Ammon's horn (tissue), 1 donor: ENCODE data around the gene TPRN.

Source experiments
- DNase-seq: peaks from one replicate; pipeline ENCODE4 v3.0.0-alpha.2; 2016; ENCODE audit warnings: low spot score

Gene TPRN

DNA sequence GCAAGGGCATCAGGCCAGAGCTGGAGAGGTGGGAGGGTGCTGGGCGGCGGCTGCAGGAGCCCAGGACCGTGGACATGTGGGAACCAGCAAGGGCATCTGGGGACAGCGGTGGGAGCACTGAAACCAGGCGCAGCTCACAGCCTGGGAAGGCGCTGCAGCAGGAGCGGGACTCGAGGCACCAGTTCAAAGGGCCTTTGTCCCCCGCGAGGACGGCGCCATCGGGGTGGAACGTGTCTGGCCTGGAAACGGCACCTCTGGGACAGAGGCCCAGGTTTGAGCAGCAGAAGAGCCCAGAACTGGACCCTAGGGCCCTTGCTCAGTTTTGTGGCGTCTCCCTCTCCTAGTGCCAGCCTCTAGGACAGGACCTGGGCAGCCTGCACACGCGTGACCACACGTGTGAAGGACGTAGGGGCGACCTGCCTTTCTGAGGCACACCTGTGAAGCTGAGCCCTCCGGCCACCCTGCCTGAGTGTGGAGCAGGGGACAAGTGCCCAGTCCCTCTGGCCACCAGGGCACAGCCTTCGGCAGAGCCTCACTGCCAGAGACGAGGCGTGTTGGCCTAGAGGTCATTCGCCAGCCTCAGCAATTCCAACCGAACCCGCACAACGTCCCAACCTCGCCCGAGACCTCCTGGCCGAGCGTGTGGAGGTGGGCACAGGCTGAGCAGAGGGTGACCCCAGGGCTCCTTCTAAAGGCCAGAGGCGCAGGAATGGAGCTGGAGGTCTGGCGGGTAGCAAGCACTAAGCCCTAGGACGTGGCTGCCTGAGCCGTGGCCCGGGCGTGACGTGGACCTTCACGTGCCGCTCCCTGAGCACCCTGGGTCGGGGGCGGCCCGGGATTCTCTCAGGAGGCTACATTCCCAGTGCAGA is 26.5 kb downstream of the TPRN start:
- no peak for DNase-seq

DNA sequence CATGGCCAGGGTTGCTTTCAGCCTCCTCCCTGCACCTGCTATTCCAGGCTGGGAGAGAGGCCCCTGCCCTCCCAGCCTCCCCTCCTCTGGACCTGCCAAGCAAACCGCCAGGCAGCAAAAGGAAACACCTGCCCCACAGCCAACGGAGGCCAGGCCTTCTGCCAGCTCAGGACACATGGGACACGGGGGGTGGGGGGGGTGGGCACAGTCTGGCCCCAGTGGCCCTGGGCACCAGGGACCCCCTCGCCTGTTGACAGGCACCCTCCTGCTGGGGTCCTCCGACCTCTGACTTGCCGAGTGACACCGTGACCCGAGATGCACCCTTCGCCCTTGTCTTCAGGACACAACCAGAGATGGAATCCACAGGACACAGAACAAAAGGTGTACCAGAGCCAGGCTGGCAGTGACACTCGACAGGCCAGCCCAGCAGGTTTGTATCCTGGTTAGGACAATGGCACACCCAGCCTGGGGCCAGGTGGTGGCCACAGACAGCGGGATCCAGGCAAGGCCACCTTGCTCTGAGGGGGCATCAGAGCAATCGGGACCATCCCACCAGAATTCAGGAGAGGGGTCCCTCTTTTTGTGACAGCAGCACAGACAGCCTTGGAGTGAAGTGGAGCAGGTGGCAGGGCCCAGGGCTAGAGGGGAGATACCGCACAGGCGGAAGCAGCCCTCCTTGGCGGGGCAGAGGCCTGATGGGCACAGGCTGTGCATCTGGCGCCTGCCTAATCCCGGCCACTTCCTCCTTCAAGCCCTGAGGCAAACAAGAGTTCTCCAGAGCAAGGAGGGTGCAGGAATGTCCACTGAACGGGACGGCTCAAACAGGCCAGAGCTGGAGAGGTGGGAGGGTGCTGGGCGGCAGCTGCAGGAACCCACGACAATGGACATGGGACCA is 27.4 kb downstream of the TPRN start:
- no peak for DNase-seq

DNA sequence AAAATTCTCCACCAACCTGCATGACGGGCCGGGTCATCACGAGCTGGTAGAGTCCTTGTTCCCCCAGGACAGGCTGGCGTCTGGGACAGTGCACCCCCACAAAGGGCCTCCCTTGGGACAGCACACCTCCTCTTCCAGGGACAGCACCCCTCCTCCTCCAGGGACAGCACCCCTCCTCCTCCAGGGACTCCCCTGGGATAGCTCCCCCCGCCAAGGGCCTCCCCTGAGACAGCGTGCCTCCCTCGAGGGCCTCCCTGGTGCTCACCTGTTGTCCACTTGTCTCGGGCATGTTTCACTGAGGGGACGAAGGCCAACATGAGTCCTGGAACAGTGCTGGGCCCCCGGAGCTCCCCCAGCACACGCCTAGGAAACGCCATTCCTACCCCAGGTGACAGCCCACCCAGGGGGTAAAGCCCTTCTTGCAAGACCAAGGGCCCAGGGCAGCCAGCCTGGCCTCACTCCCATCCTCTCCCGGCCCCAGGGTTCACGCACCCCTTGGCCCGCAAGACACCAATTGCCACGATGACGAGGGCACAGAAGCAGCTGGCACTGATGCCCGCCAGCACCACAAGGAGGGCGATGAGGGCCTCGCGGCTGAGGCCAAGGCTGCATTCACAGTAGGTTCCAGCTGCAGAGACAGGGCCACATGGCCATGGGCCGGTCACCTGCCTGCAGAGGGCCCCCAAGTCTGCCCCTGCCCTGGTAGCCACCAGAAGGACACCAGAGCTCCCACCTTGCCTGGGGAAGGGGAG is 29.2 kb downstream of the TPRN start:
- DNase-seq, result no peak

DNA sequence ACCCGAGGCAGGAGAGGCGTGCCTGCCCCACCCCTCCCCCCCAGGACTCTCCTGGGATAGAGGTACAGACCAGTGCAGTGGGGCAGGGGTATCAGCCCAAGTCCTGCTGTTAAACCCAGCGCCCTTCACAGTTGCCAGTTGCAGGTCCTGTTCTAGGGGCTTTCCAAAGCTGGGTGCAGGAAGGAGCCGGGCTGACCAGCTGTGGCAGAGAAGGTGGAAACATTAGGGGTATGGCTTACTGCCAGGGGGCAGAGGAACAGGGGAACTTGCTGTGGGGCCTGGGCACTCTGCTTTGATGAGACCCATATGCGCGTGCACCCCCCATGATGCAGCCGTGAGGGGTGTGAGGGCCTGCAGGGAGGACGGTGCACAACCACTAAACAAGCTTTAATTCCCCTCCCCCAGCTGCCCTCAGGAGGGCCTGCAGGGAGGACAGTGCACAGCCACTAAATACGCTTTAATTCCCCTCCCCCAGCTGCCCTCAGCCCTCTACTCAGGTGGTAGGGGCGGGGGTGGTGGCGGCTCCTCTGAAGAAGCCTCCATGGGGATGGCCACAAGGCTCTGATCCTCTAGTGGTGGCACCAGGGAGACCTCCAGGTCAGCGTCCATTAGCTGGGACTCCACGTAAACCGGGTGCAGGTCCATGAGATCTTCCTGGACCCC is 29.9 kb downstream of the TPRN start:
- no peak for DNase-seq

DNA sequence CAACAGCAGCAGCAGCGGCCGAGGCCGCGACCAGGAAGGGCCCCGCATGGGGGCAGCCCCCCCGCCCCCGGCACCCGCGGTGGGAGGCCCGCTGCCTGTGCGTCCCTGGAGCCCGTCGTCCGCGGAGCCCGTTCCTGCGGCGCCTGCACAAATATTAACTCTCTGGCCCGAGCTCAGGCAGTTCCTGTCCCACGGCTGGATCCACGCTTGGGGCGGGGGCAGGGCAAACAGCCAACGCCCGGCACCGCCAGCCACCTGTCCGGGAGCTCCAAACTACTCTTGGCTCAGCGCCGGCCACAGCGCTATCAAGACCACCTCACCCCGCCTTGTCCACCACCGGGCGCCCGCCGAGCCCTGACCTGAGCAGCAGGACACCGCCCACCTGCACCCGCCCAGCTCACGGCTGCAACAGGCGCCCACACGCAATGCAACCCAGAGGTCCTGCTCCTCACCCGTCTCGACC is 30.6 kb downstream of the TPRN start, which contains the start of gene LRRC26:
Gene LRRC26, minus strand, starts transcription at position 156 of the 463 bp plus-strand sequence. Its CDS starts 108 bp downstream, at position 48.
- no peak for DNase-seq

DNA sequence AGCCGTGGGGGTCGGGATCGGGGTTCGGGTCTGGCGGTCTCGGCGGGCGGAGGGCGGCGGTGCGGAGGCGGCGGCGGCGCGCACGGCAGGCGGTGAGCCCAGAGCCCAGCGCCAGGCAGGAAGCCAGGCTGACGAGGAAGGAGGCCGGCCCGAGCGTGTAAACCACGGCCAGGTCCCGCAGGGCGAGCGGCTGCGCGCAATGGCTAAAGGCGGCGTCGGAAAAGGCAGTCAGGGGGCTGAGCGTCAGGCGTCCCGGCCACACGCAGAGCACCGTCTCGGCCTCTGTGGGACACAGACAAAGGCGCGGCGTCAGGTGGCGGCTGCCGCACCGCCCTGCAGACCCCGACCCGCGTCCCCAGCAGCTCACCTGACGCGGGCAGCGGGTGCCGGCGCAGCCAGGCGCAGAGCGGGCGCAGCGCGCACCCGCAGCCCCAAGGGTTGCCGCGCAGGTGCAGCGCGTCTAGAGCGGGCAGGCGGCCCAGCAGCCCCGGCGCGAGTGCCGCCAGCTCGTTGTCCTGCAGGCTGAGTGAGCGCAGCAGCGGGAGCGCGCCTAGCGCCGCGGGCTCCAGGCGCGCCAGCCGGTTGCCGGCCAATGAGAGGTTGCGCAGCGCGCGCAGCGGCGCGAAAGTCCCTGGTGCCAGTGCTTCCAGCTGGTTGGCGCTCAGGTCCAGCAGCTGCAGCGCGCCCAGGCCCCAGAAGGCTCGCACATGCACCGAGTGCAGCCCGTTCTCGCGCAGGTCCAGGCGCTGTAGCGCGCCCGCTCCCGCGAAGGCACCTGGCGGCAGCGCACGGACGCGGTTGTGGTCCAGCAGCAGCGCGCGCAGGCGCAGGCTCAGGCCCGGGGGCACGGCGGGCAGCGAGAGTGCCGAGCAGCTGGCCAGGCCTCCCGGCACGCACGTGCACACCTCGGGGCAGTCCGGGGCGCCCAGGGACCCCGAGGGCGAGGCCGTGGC is 31.4 kb downstream of the TPRN start:
- DNase-seq, result no peak

DNA sequence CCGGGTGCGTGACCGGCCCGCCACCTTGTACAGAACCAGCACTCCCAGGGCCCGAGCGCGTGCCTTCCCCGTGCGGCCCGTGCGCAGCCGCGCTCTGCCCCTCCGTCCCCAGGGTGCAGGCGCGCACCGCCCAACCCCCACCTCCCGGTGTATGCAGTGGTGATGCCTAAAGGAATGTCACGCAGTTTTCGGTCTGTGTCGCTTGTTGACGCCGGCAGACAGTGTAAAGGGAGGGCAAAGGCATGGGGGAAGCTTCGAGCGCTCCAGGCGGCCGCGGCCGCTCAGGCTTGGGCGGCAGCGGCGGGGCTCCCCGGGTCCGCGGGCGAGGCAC is 32.0 kb downstream of the TPRN start:
- no peak for DNase-seq

DNA sequence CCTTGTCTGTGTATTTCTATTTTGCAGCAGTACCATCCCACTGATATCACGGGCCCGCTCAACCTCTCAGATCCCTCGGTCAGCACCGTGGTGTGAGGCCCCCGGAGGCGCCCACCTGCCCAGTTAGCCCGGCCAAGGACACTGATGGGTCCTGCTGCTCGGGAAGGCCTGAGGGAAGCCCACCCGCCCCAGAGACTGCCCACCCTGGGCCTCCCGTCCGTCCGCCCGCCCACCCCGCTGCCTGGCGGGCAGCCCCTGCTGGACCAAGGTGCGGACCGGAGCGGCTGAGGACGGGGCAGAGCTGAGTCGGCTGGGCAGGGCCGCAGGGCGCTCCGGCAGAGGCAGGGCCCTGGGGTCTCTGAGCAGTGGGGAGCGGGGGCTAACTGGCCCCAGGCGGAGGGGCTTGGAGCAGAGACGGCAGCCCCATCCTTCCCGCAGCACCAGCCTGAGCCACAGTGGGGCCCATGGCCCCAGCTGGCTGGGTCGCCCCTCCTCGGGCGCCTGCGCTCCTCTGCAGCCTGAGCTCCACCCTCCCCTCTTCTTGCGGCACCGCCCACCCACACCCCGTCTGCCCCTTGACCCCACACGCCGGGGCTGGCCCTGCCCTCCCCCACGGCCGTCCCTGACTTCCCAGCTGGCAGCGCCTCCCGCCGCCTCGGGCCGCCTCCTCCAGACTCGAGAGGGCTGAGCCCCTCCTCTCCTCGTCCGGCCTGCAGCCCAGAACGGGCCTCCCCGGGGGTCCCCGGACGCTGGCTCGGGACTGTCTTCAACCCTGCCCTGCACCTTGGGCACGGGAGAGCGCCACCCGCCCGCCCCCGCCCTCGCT is 32.6 kb downstream of the TPRN start:
- no peak for DNase-seq

DNA sequence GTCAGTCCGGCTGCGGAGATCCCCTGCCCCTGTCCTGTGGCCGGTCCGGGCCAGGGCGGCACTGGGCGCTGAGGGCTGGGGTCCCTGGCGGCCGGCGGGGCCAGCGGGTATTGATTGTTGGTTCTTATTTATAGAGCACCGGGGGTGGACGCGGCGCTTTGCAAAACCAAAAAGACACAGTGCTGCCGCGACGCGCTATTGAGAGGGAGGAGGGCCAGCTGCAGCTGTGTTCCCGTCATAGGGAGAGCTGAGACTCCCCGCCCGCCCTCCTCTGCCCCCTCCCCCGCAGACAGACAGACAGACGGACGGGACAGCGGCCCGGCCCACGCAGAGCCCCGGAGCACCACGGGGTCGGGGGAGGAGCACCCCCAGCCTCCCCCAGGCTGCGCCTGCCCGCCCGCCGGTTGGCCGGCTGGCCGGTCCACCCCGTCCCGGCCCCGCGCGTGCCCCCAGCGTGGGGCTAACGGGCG is 33.2 kb downstream of the TPRN start:
- no peak for DNase-seq

DNA sequence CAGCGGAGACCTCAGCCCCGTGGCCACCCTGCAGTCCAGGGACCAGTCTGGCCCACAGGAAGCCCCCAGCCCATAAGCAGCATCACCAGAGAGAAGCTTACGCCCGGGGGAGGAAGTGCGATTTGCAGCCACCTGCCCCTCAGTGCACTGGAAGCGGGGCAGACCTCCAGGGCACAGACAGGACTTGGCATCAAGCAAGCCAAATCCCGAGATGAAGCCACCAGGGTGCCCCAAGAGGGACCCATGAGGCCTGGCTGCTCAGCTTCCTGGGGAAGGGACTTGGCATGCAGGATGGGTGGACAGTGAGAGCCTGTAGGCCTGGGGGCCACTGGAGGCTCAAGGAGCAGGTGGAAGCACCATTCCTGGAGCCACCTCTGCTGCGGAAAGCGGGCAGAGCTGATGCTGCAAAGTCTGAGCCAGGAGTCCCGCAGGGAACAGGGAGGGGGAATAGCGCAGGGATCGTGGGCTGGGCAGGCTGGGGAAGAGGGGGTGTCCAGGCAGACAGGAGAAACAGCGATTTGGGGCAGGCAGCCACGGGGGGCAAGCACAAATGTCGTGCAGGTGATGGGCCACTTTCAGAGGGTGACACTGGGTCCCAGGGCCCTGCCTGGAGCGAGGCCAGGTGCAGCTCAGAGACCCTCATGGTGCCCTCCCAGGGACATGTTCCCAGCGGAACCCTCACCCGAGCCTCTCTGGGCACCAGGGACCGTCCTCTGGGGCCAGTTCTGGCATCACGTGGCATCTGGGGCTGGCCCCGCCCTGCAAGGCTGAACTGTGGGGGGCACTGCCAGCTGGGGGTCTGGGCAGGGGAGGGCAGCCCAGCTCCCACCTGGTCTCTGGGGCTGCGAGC is 33.9 kb downstream of the TPRN start:
- no peak for DNase-seq

DNA sequence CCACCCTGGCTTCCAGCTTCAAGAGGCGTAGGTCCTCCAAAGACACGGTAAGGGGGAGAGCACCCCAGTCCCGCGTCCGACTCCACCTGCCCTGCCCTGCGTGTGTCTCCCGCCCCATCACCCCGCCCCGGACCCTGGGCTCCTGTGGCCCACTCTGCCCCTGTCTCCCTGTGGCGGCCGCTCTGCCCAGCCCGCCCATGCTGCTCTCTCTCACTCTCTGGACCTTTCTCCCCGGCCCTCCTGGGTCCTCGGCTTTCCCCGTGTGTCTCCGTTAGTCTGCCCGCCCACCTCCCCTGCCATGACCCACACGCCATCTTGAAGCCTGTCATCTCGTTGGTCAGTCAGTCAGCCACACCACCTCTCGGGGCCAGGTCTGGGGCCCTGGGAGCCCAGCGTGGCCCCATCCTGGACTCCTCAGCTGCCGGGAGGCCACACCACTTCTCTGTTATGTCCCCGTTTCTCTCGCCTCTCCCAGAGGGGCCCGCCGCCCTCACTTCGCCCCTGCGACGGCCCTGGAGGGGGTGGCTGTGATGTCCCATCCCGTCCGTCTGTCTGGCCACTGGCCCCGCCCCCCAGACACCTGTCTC is 35.2 kb downstream of the TPRN start:
- no peak for DNase-seq

DNA sequence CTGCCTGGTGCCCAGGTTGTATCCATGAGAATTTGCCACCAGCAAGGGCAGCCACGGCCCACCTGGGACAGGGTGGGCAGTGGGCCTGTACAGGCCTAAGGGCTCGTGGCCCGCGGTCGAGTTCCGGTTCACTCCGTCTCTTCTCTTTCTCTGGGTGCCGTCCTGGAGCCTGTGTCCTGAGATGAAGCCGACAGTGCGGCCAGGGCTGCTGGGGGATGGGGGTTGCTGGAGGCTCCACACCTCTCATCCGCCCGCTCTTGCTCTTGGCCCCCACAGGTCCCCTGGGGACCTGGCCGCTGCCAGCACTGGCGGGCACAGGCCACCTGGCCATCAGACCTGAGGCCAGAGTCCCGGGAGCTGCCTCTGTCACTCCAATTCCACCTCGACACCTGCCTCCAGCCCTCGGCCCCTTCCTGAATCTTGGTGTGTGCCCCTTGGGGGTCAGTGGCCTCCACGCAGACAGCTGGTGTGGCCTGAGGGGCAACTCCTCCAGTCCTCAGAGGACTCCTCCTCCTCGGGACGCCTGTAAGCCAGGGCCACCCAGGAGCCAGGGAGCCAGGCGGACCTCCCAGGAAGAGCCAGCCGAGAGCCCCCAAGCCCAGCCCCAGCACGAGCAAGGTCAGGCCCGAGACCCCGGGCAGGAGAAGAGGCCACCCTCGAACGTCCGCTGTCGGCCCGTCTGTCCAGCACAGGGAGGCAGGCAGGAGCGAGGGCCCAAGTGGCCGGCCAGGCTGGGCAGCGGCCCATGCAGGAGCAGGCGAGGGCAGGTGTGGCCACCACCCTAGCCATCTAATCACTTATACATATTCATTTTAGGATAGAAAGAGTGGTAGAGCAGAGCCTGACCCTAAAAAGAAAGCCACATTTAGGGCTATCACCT is 35.9 kb downstream of the TPRN start:
- no peak for DNase-seq

DNA sequence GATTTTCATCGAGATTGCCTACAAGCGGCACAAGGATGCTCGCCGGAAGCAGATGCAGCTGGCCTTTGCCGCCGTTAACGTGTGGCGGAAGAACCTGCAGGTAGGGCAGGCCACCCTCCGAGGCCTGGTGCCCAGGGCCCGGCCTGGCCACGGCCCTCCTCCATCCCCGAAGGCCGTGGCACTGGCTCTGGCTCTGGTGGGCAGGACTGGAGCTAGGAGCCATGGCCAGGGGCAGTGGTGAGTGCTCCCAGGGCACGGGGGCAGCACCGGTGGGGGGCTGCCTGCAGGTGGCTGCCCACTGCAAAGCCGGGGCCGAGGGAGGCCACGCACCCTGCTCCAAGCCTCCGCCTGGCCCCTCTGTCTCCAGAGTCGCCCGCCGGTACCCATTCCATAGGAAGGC is 36.7 kb downstream of the TPRN start:
- DNase-seq, result no peak

DNA sequence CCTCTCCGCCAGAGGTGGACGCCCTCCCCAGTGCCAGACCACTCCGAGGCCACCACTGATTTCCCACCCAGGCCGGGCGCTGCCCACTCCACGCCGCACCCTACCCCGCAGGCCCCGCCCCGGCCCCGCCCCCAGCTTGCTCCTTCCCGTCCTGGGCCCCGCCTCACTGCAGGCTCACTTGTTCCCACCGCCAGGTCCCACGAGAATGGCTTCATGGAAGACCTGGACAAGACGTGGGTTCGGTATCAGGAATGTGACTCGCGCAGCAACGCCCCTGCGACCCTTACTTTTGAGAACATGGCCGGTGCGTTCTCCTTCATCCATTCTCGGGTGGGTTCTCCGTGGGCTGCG is 37.2 kb downstream of the TPRN start:
- no peak for DNase-seq

DNA sequence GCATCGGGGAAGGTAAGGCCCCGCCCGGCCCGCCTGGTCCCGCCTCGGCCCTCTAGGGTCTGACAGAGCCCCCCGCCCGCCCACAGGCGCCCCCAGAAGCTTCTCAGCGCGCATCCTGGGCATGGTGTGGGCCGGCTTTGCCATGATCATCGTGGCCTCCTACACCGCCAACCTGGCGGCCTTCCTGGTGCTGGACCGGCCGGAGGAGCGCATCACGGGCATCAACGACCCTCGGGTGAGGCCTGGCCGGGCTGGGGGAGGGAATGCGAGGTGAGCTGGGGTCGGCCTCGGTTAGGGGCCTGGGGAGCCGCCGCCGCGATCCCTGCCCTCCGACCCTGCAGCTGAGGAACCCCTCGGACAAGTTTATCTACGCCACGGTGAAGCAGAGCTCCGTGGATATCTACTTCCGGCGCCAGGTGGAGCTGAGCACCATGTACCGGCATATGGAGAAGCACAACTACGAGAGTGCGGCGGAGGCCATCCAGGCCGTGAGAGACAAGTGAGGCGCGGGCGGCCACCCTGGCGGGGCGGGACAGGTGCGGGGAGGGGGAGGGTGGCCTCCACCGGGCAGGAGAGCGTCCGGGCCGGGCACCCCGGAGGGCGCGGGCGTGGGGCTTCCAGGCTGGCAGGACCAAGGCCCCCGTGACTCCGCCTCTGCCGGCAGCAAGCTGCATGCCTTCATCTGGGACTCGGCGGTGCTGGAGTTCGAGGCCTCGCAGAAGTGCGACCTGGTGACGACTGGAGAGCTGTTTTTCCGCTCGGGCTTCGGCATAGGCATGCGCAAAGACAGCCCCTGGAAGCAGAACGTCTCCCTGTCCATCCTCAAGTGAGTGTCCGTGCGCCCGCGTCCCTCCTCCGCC is 37.8 kb downstream of the TPRN start:
- DNase-seq, result no peak
